A549 (cell line): ENCODE data around the gene B3GALNT2. TPM values are rescaled to one million over a fixed set of nuclear protein-coding genes. Genes with fewer than 3 reads are reported as not detected.
A peak's percentile ranks its signal among the peaks of the same experiment; 100 is the strongest.

Experiments
- ATAC-seq, 2 experiments: fragments of 200-7000 bp in 1 of 2; fragments of >200 bp in 1 of 2; cut with Nextera tagmentation in 1 of 2; cut with Tn5 transposase in 1 of 2; 3 replicates each; pipeline versions ENCODE4 v1.8.0 to v1.9.1; 2018 to 2020; ENCODE audit warnings: mild to moderate bottlenecking in 1 of 2, moderate library complexity in 1 of 2
- CTCF ChIA-PET: fragments of 300-600 bp; sonication (Branson Sonifier 250); formaldehyde crosslinking; extraction: SDS; loops from one replicate; lab custom pipeline; 2021; ENCODE audit warnings: antibody characterized with exemption, inconsistent platforms; lab: Yijun Ruan, JAX
- POLR2A ChIA-PET: fragments of 350-600 bp; formaldehyde crosslinking; extraction: SDS; loops from one replicate; lab custom pipeline; 2021; ENCODE audit warnings: antibody characterized with exemption, inconsistent platforms; lab: Yijun Ruan, JAX
- DNase-seq, 2 experiments: peaks; one replicate each; pipeline versions ENCODE4 v3.0.0 to v3.0.0-alpha.2; 2011 to 2016; ENCODE audit warnings: low read depth in 1 of 2, low spot score in 1 of 2
- FAIRE-seq: peaks from 2 replicates; lab custom pipeline; 2011; peaks lifted over from hg19 to GRCh38; lab: Jason Lieb, UNC
- H3K27ac ChIP-seq, 2 experiments: fragments of >200 bp; sonication (Bioruptor Twin); formaldehyde crosslinking; 3 replicates each; pipeline ENCODE4 v1.5.1; 2016 to 2017
- H3K4me1 ChIP-seq: fragments of >200 bp; sonication (Bioruptor Twin); formaldehyde crosslinking; 3 replicates; pipeline ENCODE4 v1.6.1; 2016
- H3K4me2 ChIP-seq: fragments of >200 bp; sonication (Bioruptor Twin); formaldehyde crosslinking; 3 replicates; pipeline ENCODE4 v1.6.1; 2016
- H3K4me3 ChIP-seq: fragments of >200 bp; sonication (Bioruptor Twin); formaldehyde crosslinking; 3 replicates; pipeline ENCODE4 v1.5.1; 2016
- H3K9me3 ChIP-seq: fragments of >200 bp; sonication (Bioruptor Twin); formaldehyde crosslinking; 3 replicates; pipeline ENCODE4 v1.6.1; 2016
- BHLHE40 ChIP-seq: IDR thresholded peaks from 2 replicates; pipeline ENCODE4 v1.6.1; 2012; ENCODE audit warnings: low read depth, low read length, inconsistent platforms
- CBX2 ChIP-seq: fragments of 200-600 bp; sonication (generic); IDR thresholded peaks from 2 replicates; pipeline ENCODE4 v1.6.1; 2016; ENCODE audit warnings: low read depth, mild to moderate bottlenecking, borderline replicate concordance
- CEBPB ChIP-seq, 2 experiments: fragments of >200 bp in 1 of 2; sonication (Bioruptor Twin) in 1 of 2; formaldehyde crosslinking in 1 of 2; IDR thresholded peaks; 2 replicates each; pipeline ENCODE4 v1.6.1; 2012 to 2016
- EHMT2 ChIP-seq: fragments of 200-600 bp; sonication (generic); IDR thresholded peaks from 2 replicates; pipeline ENCODE4 v1.6.1; 2016; ENCODE audit warnings: antibody characterized with exemption, low read depth, mild to moderate bottlenecking, moderate library complexity
- EP300 ChIP-seq, 2 experiments: fragments of >200 bp; sonication (Bioruptor Twin); formaldehyde crosslinking; IDR thresholded peaks; 2 replicates in 1 of 2; 3 replicates in 1 of 2; pipeline ENCODE4 v1.6.1; 2016 to 2017
- FOSB ChIP-seq: fragments of 250-450 bp; sonication (Bioruptor Pico); IDR thresholded peaks from 2 replicates; pipeline ENCODE4 v1.5.0; 2020; ENCODE audit warnings: mild to moderate bottlenecking, moderate library complexity
- FOSL2 ChIP-seq, 2 experiments: fragments of 450-650 bp in 1 of 2; fragments of >200 bp in 1 of 2; sonication (Bioruptor Twin) in 1 of 2; formaldehyde crosslinking; IDR thresholded peaks; 2 replicates each; pipeline versions ENCODE4 v1.5.0 to v1.6.1; 2016 to 2020; ENCODE audit warnings: mild to moderate bottlenecking in 1 of 2, moderate library complexity in 1 of 2
- HDAC2 ChIP-seq: fragments of 200-600 bp; sonication (generic); IDR thresholded peaks from 2 replicates; pipeline ENCODE4 v1.6.1; 2016
- HOXB5 ChIP-seq: fragments of 250-450 bp; sonication (Bioruptor Pico); IDR thresholded peaks from 2 replicates; pipeline ENCODE4 v1.5.0; 2020; ENCODE audit warnings: mild to moderate bottlenecking, moderate library complexity
- JUNB ChIP-seq: fragments of >200 bp; sonication (Bioruptor Twin); formaldehyde crosslinking; IDR thresholded peaks from 2 replicates; pipeline ENCODE4 v1.6.1; 2016
- KDM1A ChIP-seq: fragments of 200-600 bp; sonication (generic); IDR thresholded peaks from 2 replicates; pipeline ENCODE4 v1.6.1; 2016; ENCODE audit warnings: low read depth, mild to moderate bottlenecking
- KDM5A ChIP-seq: fragments of 200-600 bp; sonication (generic); IDR thresholded peaks from 2 replicates; pipeline ENCODE4 v1.6.1; 2016; ENCODE audit warnings: antibody characterized with exemption, mild to moderate bottlenecking
- MAFK ChIP-seq: fragments of 450-650 bp; IDR thresholded peaks from 2 replicates; pipeline ENCODE4 v1.6.1; 2014; ENCODE audit not compliant: partially characterized antibody
- MAZ ChIP-seq: fragments of 150-350 bp; IDR thresholded peaks from 2 replicates; pipeline ENCODE4 v1.6.1; 2014; ENCODE audit warnings: antibody characterized with exemption, low read depth, low read length, borderline replicate concordance
- NFE2L2 ChIP-seq: fragments of 150-350 bp; conservative IDR thresholded peaks from 2 replicates; pipeline ENCODE4 v1.6.1; 2014; ENCODE audit warnings: low read length
- POLR2AphosphoS2 ChIP-seq: conservative IDR thresholded peaks from 2 replicates; pipeline ENCODE4 v1.6.1; 2012; ENCODE audit warnings: low read length, improper control_type of control experiment, inconsistent platforms
- SREBF2 ChIP-seq: fragments of 450-650 bp; IDR thresholded peaks from 2 replicates; pipeline ENCODE4 v1.6.1; 2014; ENCODE audit warnings: mild to moderate bottlenecking, moderate library complexity
- ZNF302 ChIP-seq: fragments of 250-450 bp; sonication (Bioruptor Pico); IDR thresholded peaks from 2 replicates; pipeline ENCODE4 v1.9.0; 2021; ENCODE audit warnings: inconsistent platforms, mild to moderate bottlenecking, moderate library complexity
- ZSCAN20 ChIP-seq: fragments of 250-450 bp; sonication (Bioruptor Pico); IDR thresholded peaks from 2 replicates; pipeline ENCODE4 v1.8.0; 2022; ENCODE audit warnings: mild to moderate bottlenecking, moderate library complexity
- WGBS: methylation state at CpG from one replicate; pipeline ENCODE4 v1.1.6; 2017; ENCODE audit errors: missing lambda C conversion rate; 5-methylcytosine and 5-hydroxymethylcytosine counted together
- polyA plus RNA-seq, 4 experiments: library from polyadenylated mRNA; depleted of rRNA in 3 of 4; stranded (reverse); fragments of >200 nt; fragmentation: RNase III in 1 of 4; extraction: RNeasy Plus Mini Kit Qiagen cat#74134 plus additional on column Dnase treatment in 1 of 4; gene quantifications; 2 replicates in 3 of 4; 3 replicates in 1 of 4; pipeline ENCODE4 v1.2.3, GENCODE V29; 2011 to 2017
- TF ChIP-seq, protein P1 (sequence below): fragments of 250-450 bp; sonication (Bioruptor Pico); IDR thresholded peaks from 2 replicates; pipeline ENCODE4 v1.5.0; 2021; ENCODE audit warnings: mild to moderate bottlenecking, moderate library complexity, borderline replicate concordance
- TF ChIP-seq, protein P2 (sequence below): fragments of >200 bp; sonication (Bioruptor Twin); formaldehyde crosslinking; IDR thresholded peaks from 2 replicates; pipeline ENCODE4 v1.6.1; 2016
- TF ChIP-seq, protein P3 (sequence below): IDR thresholded peaks from 2 replicates; pipeline ENCODE4 v1.6.1; 2012
- TF ChIP-seq, protein P4 (sequence below): fragments of >200 bp; sonication (Bioruptor Twin); formaldehyde crosslinking; IDR thresholded peaks from 3 replicates; pipeline ENCODE4 v1.5.1; 2016
- TF ChIP-seq, protein P5 (sequence below): IDR thresholded peaks from 2 replicates; pipeline ENCODE4 v1.6.1; 2012; ENCODE audit warnings: low read depth, borderline replicate concordance
- TF ChIP-seq, protein P6 (sequence below): fragments of 150-350 bp; IDR thresholded peaks from 2 replicates; pipeline ENCODE4 v1.6.1; 2014; ENCODE audit warnings: low read depth, mild to moderate bottlenecking, low read length

B3GALNT2 gene
- polyA plus RNA-seq, 2 of the 4 experiments (the other 2 are of a cell fraction) = 17.3 to 39.6 TPM

DNA sequence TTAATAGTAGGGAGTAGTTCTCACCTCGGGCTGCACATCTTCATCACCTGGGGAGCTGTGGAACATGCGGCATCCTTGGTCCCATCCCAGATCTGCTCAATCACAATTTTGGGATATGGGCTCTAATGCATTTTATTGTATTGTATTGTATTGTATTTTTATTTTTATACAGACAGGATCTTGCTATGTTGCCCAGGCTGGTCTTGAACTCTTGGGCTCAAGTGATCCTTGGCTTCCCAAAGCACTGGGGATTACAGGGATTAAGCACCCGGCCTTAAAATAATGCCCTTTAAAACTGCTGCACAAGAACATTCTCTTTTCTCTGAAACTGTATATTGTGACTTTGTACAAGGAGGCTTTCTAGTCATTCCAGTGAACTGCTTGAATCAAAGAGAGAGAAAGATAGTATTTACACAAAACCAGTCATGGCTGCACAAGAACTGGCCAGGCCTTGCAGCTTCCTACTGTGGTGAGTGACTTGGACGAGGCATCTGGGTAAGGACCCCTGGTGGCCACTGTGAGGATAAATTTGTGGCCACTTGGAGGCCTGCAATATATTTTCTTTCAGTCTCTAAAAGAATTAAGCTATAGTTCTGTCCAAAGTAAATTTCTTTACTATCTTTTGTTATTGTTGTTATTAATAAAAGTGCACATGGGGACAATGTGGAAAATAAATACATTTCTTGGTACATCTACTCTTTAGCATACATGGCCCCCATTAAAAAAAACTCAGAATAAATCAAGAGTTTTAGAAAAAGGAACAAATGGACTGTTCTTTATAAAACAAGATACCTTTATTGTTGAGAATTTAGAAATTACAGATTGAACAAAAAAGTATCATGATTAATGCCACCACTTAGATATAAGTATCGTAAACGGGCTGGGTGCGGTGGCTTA lies 89.0 kb downstream of the B3GALNT2 start (continued):
- TF ChIP-seq, protein P1, sequence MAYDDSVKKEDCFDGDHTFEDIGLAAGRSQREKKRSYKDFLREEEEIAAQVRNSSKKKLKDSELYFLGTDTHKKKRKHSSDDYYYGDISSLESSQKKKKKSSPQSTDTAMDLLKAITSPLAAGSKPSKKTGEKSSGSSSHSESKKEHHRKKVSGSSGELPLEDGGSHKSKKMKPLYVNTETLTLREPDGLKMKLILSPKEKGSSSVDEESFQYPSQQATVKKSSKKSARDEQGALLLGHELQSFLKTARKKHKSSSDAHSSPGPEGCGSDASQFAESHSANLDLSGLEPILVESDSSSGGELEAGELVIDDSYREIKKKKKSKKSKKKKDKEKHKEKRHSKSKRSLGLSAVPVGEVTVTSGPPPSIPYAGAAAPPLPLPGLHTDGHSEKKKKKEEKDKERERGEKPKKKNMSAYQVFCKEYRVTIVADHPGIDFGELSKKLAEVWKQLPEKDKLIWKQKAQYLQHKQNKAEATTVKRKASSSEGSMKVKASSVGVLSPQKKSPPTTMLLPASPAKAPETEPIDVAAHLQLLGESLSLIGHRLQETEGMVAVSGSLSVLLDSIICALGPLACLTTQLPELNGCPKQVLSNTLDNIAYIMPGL (CRISPR knock-in tag) = no peak
- TF ChIP-seq SREBF2 (no peak), HOXB5 (CRISPR knock-in tag) (no peak), ZSCAN20 (CRISPR knock-in tag) (no peak), EHMT2 (no peak), KDM5A (no peak)
- TF ChIP-seq, protein P2, sequence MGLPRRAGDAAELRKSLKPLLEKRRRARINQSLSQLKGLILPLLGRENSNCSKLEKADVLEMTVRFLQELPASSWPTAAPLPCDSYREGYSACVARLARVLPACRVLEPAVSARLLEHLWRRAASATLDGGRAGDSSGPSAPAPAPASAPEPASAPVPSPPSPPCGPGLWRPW = no peak
- TF ChIP-seq, all 56 proteins: peak for 4

DNA sequence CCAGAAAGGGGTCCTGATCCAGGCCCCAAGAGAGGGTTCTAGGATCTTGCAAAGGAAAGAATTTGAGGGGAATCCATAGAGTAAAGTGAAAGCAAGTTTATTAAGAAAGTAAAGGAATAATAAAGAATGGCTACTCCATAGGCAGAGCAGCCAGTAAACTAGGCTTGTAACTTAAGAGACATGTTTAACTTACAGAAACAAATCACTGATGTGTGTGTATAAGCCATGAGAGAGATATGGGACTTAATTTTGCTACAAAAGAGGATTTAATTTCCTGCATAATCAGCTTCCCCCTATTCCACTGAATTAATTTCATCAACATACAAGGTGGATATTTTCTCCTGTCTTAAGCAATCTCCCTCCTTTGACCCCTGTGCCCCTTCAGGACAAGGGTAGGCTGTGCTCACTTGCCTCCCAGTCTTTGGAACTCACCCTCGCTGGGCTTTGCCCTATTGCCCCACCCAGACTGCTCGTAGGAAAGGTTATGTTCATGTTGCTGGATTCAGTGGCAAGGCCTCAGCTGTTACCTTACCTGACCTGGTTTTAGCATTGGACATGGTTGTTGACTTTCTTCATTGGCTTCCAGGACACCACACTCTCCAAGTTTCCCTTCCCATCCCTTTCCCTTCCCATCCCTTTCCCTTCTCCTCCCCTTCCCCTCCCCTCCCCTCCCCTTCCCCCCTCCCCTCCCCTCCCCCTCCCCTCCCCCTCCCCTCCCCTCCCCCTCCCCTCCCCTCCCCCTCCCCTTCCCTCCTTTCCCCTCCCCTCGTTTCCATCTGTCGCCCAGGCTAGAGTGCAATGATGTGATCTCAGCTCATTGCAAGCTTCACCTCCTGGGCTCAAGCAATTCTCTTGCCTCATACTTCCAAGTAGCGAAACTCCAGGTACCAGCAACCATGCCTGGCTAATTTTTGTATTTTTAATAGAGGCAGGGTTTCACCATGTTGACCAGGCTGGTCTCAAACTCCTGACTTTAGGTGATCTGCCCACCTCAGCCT lies 92.5 kb downstream of the B3GALNT2 start:
- Histone ChIP-seq H3K4me2 (peak overlapping the region; percentile 57), H3K27ac (peak overlapping the region; percentile 70 to 84), H3K9me3 (no peaks in the 10 kb centered on the region), H3K4me1 (peaks cover 64% of the 10 kb centered on the region), H3K4me3 (no peak overlapping the region)
- CTCF ChIA-PET = interaction anchor here (0.6 to 2.3 kb wide), 4 partner anchors 12 to 56 kb away, joined by 3 to 7 read pairs (median 4); no protein-coding TSS in a partner anchor
- no peak for TF ChIP-seq NFE2L2
- peak in 1 of 2 experiments; percentile 50; a peak in 1 of 4 replicates for TF ChIP-seq CEBPB (IDR thresholded peaks at IDR 0.05)
- POLR2A ChIA-PET = interaction anchor here (0.6 kb wide), 1 partner anchor 252 kb away, joined by 4 read pairs; no protein-coding TSS in a partner anchor
- WGBS = 33% methylated on average over 5 of the region's 5 CpGs
- ATAC-seq = peak; percentile 52 to 72; a peak in 5 of 6 replicates
- no peak for FAIRE-seq
- DNase-seq = peak in 1 of 2 experiments; percentile 80

DNA sequence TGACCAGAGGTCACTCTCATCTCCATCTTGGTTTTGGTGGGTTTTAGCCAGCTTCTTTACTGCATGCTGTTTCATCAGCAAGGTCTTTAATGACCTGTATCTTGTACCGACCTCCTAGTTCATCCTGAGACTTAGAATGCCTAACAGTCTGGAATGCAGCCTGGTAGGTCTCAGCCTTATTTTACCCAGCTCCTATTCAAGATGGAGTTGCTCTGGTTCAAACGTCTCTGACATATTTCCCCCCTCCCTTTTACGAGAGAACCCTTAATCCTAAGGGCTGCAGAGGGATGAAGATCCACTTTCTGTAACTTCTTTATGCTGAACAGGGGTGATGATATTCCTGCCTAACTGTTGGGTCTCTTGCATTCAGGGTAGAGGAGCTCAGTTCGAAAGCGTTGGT lies 93.8 kb downstream of the B3GALNT2 start:
- POLR2A ChIA-PET = no interaction called here
- CTCF ChIA-PET = interaction anchor here (2.3 kb wide), 1 partner anchor 13 kb away, joined by 7 read pairs; no protein-coding TSS in a partner anchor
- no peak for FAIRE-seq
- TF ChIP-seq, protein P3, sequence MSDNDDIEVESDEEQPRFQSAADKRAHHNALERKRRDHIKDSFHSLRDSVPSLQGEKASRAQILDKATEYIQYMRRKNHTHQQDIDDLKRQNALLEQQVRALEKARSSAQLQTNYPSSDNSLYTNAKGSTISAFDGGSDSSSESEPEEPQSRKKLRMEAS = no peak
- TF ChIP-seq CEBPB (IDR thresholded peaks at IDR 0.05) = no peak
- TF ChIP-seq, protein P4, sequence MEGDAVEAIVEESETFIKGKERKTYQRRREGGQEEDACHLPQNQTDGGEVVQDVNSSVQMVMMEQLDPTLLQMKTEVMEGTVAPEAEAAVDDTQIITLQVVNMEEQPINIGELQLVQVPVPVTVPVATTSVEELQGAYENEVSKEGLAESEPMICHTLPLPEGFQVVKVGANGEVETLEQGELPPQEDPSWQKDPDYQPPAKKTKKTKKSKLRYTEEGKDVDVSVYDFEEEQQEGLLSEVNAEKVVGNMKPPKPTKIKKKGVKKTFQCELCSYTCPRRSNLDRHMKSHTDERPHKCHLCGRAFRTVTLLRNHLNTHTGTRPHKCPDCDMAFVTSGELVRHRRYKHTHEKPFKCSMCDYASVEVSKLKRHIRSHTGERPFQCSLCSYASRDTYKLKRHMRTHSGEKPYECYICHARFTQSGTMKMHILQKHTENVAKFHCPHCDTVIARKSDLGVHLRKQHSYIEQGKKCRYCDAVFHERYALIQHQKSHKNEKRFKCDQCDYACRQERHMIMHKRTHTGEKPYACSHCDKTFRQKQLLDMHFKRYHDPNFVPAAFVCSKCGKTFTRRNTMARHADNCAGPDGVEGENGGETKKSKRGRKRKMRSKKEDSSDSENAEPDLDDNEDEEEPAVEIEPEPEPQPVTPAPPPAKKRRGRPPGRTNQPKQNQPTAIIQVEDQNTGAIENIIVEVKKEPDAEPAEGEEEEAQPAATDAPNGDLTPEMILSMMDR = no peak
- no peak for TF ChIP-seq BHLHE40
- no peak for TF ChIP-seq FOSL2 (IDR thresholded peaks at IDR 0.05)
- no peak for TF ChIP-seq FOSL2 (CRISPR knock-in tag; IDR thresholded peaks at IDR 0.05)
- no peak; the same call in 1 of the 2 replicates for TF ChIP-seq FOSB (CRISPR knock-in tag)
- TF ChIP-seq, protein P5, sequence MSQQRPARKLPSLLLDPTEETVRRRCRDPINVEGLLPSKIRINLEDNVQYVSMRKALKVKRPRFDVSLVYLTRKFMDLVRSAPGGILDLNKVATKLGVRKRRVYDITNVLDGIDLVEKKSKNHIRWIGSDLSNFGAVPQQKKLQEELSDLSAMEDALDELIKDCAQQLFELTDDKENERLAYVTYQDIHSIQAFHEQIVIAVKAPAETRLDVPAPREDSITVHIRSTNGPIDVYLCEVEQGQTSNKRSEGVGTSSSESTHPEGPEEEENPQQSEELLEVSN = no peak
- no peak for TF ChIP-seq MAFK
- no peak for TF ChIP-seq MAZ
- no peak for TF ChIP-seq ZNF302 (CRISPR knock-in tag)
- no peak for TF ChIP-seq JUNB
- no peak for TF ChIP-seq POLR2AphosphoS2
- no peak for TF ChIP-seq HDAC2
- TF ChIP-seq ZSCAN20 (CRISPR knock-in tag) = peak; percentile 79
- TF ChIP-seq CBX2 = no peak
- TF ChIP-seq, protein P6, sequence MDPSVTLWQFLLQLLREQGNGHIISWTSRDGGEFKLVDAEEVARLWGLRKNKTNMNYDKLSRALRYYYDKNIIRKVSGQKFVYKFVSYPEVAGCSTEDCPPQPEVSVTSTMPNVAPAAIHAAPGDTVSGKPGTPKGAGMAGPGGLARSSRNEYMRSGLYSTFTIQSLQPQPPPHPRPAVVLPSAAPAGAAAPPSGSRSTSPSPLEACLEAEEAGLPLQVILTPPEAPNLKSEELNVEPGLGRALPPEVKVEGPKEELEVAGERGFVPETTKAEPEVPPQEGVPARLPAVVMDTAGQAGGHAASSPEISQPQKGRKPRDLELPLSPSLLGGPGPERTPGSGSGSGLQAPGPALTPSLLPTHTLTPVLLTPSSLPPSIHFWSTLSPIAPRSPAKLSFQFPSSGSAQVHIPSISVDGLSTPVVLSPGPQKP = no peak
- no peak for TF ChIP-seq NFE2L2
- TF ChIP-seq EP300 (IDR thresholded peaks at IDR 0.05) = no peak
- TF ChIP-seq KDM1A = no peak

More for the DNA sequence above, 93.8 kb downstream of the B3GALNT2 start:
- Histone ChIP-seq H3K4me1 (peaks cover 63% of the 10 kb centered on the region), H3K4me3 (no peak overlapping the region), H3K4me2 (no peak overlapping the region), H3K27ac (peak overlapping the region; percentile 31 to 66; a peak in 3 of 6 replicates), H3K9me3 (no peaks in the 10 kb centered on the region)
- ATAC-seq (no peak), DNase-seq (no peak)
- whole genome bisulfite sequencing = 81% methylated on average over 5 of the region's 5 CpGs
